Inflammatory macrophage treated with lipopolysaccharide for 1 hour (primary cell): ENCODE results near the gene SNX17.

Experiments
- DNase-seq, 2 donors: peaks; one replicate each; pipeline ENCODE4 v3.0.0-alpha.2; 2020 to 2022

SNX17 gene

GRCh38 chr2:27369471-27370025 lies 868 bp upstream of the SNX17 start:
- DNase-seq = peak in 1 of 2 donors; percentile 31

GRCh38 chr2:27370816-27371620 lies 602 bp downstream of the SNX17 start:
- DNase-seq = peak; percentile 87 to 92

- no peak for DNase-seq
Observed at GRCh38 chr2:27372937-27373336, 2.5 kb downstream of the SNX17 start.

- DNase-seq = peak; percentile 58 to 76
Observed at GRCh38 chr2:27373567-27373966, 3.2 kb downstream of the SNX17 start.

- DNase-seq = no peak
Observed at GRCh38 chr2:27375513-27376099, 5.2 kb downstream of the SNX17 start.

GRCh38 chr2:27376151-27376865 lies 5.9 kb downstream of the SNX17 start:
- DNase-seq = no peak

- no peak for DNase-seq
Observed at GRCh38 chr2:27376866-27377617, 6.6 kb downstream of the SNX17 start.

- DNase-seq = no peak
Observed at GRCh38 chr2:27377618-27378095, 7.2 kb downstream of the SNX17 start.

GRCh38 chr2:27378096-27378808 lies 7.8 kb downstream of the SNX17 start:
- no peak for DNase-seq

GRCh38 chr2:27378809-27379290 lies 8.4 kb downstream of the SNX17 start:
- no peak for DNase-seq

- DNase-seq = no peak
Observed at GRCh38 chr2:27379383-27379835, 9.0 kb downstream of the SNX17 start.

- peak; percentile 58 for DNase-seq
Observed at GRCh38 chr2:27379836-27380625, 9.6 kb downstream of the SNX17 start.

- peak; percentile 95 to 96 for DNase-seq
Observed at GRCh38 chr2:27380626-27381545, 10.5 kb downstream of the SNX17 start, which contains the start of gene ZNF513. TSS of gene ZNF513 (minus strand) at chr2:27380734. CDS start at chr2:27380526, 208 bp downstream.

GRCh38 chr2:27381577-27382181 lies 11.3 kb downstream of the SNX17 start:
- DNase-seq = no peak

GRCh38 chr2:27390822-27391679 lies 20.6 kb downstream of the SNX17 start:
- no peak for DNase-seq

- no peak for DNase-seq
Observed at GRCh38 chr2:27393225-27393624, 22.8 kb downstream of the SNX17 start.

- DNase-seq = no peak
Observed at GRCh38 chr2:27398962-27399361, 28.5 kb downstream of the SNX17 start.
